HL-60 (cell line): ENCODE results near the gene TARS1.

Source experiments
- DNase-seq, 2 experiments: peaks; one replicate each; pipeline ENCODE4 v3.0.0-alpha.2; 2010 to 2020; ENCODE audit warnings: low read depth in 1 of 2, low spot score in 1 of 2
- H3K27ac ChIP-seq: fragments of 250-450 bp; sonication (Bioruptor Pico); replicated peaks from 2 replicates; pipeline ENCODE4 v1.5.1; 2020; ENCODE audit warnings: mild to moderate bottlenecking, moderate library complexity
- H3K27me3 ChIP-seq: fragments of 250-450 bp; sonication (Bioruptor Pico); 2 replicates; pipeline ENCODE4 v1.5.1; 2021; ENCODE audit warnings: mild to moderate bottlenecking, moderate library complexity; ENCODE audit not compliant: insufficient read depth, poor library complexity, severe bottlenecking
- H3K4me3 ChIP-seq: replicated peaks from 2 replicates; pipeline ENCODE4 v1.5.1; 2011; ENCODE audit warnings: mild to moderate bottlenecking, control low read depth, low read length; ENCODE audit not compliant: insufficient read depth
- CTCF ChIP-seq: IDR thresholded peaks from one replicate; pipeline ENCODE4 v1.5.1; 2011; ENCODE audit warnings: low read length, control low read depth, inconsistent platforms; ENCODE audit not compliant: insufficient read depth
- GABPA ChIP-seq: IDR thresholded peaks from 2 replicates; pipeline ENCODE4 v1.6.1; 2012; ENCODE audit warnings: low read depth
- POLR2AphosphoS5 ChIP-seq: IDR thresholded peaks from 2 replicates; pipeline ENCODE4 v1.6.1; 2012; ENCODE audit warnings: low read depth
- REST ChIP-seq: IDR thresholded peaks from 2 replicates; pipeline ENCODE4 v1.6.1; 2012; ENCODE audit warnings: low read depth; ENCODE audit not compliant: insufficient replicate concordance
- SPI1 ChIP-seq: IDR thresholded peaks from 2 replicates; pipeline ENCODE4 v1.6.1; 2012; ENCODE audit warnings: low read depth, mild to moderate bottlenecking, borderline replicate concordance

The TARS1 gene

GRCh38 chr5:33504570-33504969, 63.8 kb downstream of the TARS1 start:
- TF ChIP-seq POLR2AphosphoS5 (no peak), SPI1 (no peak), REST (no peak), CTCF (no peak), GABPA (no peak)
- Histone ChIP-seq H3K27ac (no peak overlapping the region), H3K4me3 (no peak overlapping the region), H3K27me3 (no peaks in the 10 kb centered on the region)
- no peak for DNase-seq

GRCh38 chr5:33507426-33507825, 66.7 kb downstream of the TARS1 start:
- TF ChIP-seq SPI1 (no peak), GABPA (no peak), REST (no peak), POLR2AphosphoS5 (no peak), CTCF (no peak)
- Histone ChIP-seq H3K27me3 (no peaks in the 10 kb centered on the region), H3K27ac (no peak overlapping the region), H3K4me3 (no peak overlapping the region)
- DNase-seq = no peak

GRCh38 chr5:33509036-33509435, 68.3 kb downstream of the TARS1 start:
- DNase-seq = no peak
- no peak overlapping the region for H3K27ac ChIP-seq
- TF ChIP-seq CTCF = no peak
- TF ChIP-seq GABPA = no peak
- no peak for TF ChIP-seq POLR2AphosphoS5
- no peak for TF ChIP-seq SPI1
- TF ChIP-seq REST = no peak
- H3K4me3 ChIP-seq = no peak overlapping the region
- no peaks in the 10 kb centered on the region for H3K27me3 ChIP-seq
